NCI-H748 treated with DMSO at 0.1 percent for 48 hours (cell line): ENCODE measurements around the gene NAGPA.
A peak's percentile ranks its signal among the peaks of the same experiment; 100 is the strongest.
"Not testable (repeated sequence)": the region's sequence is repeated elsewhere in the genome, so short reads cannot be mapped to it uniquely, and the experiment has no call there.

Experiments used
- DNase-seq: peaks from one replicate; lab custom pipeline; 2025; lab: John Stamatoyannopoulos, UW

The NAGPA gene

GRCh38 chr16:5033256-5034166, at the start of gene NAGPA:
NAGPA (minus strand) TSS chr16:5033935; CDS start chr16:5033914, 21 bp downstream.
- DNase-seq: peak; percentile 14

GRCh38 chr16:5080996-5081395, 47.3 kb upstream of the NAGPA start:
- DNase-seq: not testable (repeated sequence)

GRCh38 chr16:5080461-5080860, 46.7 kb upstream of the NAGPA start:
- not testable (repeated sequence) for DNase-seq

- DNase-seq: no peak
Observed at GRCh38 chr16:5078626-5079025, 44.9 kb upstream of the NAGPA start.

- no peak for DNase-seq
Observed at GRCh38 chr16:5077304-5077703, 43.6 kb upstream of the NAGPA start.

GRCh38 chr16:5075637-5076036, 41.9 kb upstream of the NAGPA start:
- no peak for DNase-seq

GRCh38 chr16:5073771-5074170, 40.0 kb upstream of the NAGPA start:
- not testable (repeated sequence) for DNase-seq

- no peak for DNase-seq
Observed at GRCh38 chr16:5073279-5073629, 39.5 kb upstream of the NAGPA start.

- no peak for DNase-seq
Observed at GRCh38 chr16:5072334-5073278, 38.9 kb upstream of the NAGPA start.

- DNase-seq: peak; percentile 66
Observed at GRCh38 chr16:5071681-5072333, 38.1 kb upstream of the NAGPA start, which contains the start of gene ALG1. ALG1 (plus strand) TSS chr16:5071843; CDS start chr16:5071850, 7 bp downstream.

- no peak for DNase-seq
Observed at GRCh38 chr16:5071341-5071680, 37.6 kb upstream of the NAGPA start.

- no peak for DNase-seq
Observed at GRCh38 chr16:5070431-5071186, 36.9 kb upstream of the NAGPA start.

- DNase-seq: no peak
Observed at GRCh38 chr16:5069854-5070253, 36.1 kb upstream of the NAGPA start.

- no peak for DNase-seq
Observed at GRCh38 chr16:5069048-5069447, 35.3 kb upstream of the NAGPA start.

- no peak for DNase-seq
Observed at GRCh38 chr16:5066511-5066910, 32.8 kb upstream of the NAGPA start.

- no peak for DNase-seq
Observed at GRCh38 chr16:5065813-5066212, 32.1 kb upstream of the NAGPA start, which contains the start of gene C16orf89. C16orf89 (minus strand) TSS chr16:5065956; CDS start chr16:5065908, 48 bp downstream.

GRCh38 chr16:5065326-5065725, 31.6 kb upstream of the NAGPA start:
- no peak for DNase-seq

GRCh38 chr16:5064915-5065314, 31.2 kb upstream of the NAGPA start:
- DNase-seq: no peak

GRCh38 chr16:5062790-5063765, 29.3 kb upstream of the NAGPA start:
- DNase-seq: no peak

GRCh38 chr16:5062051-5062450, 28.3 kb upstream of the NAGPA start:
- DNase-seq: no peak
